ENCODE measurements around the gene KRTAP10-6. TPM values are rescaled to one million over a fixed set of nuclear protein-coding genes. Genes with fewer than 3 reads are reported as not detected.
"Not testable (repeated sequence)": the region's sequence is repeated elsewhere in the genome, so short reads cannot be mapped to it uniquely, and the experiment has no call there.

The KRTAP10-6 gene
- total RNA-seq, 2 experiments from 2014 or later, result not detected

DNA sequence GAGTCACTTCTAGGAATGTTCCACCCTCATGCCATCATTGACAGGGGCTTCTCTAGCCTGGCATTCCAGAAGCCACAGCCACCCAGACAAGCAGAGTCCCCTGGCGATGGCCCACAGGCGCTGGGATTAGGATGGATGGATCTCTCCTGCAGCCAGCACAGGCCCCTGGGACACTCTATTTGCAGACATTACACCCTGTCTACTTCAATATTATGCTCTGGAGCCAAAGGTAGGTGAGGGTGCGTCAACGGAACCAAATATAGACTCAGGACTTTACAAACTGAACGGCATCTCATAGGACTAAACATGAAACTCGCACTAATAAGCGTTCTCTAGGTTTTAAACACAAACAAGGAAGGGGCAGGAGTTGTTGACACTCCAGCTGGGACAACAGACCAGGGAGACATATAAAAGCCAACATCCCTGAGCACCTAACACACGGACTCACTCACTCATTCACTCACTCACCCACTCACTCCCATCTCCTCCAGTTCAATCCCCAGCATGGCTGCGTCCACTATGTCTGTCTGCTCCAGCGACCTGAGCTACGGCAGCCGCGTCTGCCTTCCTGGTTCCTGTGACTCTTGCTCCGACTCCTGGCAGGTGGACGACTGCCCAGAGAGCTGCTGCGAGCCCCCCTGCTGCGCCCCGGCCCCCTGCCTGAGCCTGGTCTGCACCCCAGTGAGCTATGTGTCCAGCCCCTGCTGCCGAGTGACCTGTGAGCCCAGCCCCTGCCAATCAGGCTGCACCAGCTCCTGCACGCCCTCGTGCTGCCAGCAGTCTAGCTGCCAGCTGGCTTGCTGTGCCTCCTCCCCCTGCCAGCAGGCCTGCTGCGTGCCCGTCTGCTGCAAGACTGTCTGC lies 8.0 kb upstream of the KRTAP10-6 start, which contains the start of gene KRTAP10-7:
KRTAP10-7 (plus strand) TSS at position 480 of the 861 bp plus-strand sequence; CDS start at position 505, 25 bp downstream.
- H3K27me3 ChIP-seq (ENCODE audit: control insufficient read depth in 1 of 2, insufficient read depth in 2 of 2, low read length in 2 of 2); CTCF ChIA-PET; intact Hi-C loops (cut with DNase I, micrococcal nuclease); POLR2A ChIA-PET; H3K27ac ChIP-seq (ENCODE audit: low read depth in 1 of 2, low read length in 2 of 2); H3K27me3 Mint-ChIP-seq; H3K36me3 ChIP-seq (ENCODE audit: insufficient read depth, low read length); DNase-seq; H3K4me3 ChIP-seq (ENCODE audit: low read length); H3K4me1 Mint-ChIP-seq (ENCODE audit: low read depth); H3K4me1 ChIP-seq (ENCODE audit: insufficient read depth, low read length); H3K36me3 Mint-ChIP-seq (ENCODE audit: low read depth); H3K4me3 Mint-ChIP-seq; H3K9me3 Mint-ChIP-seq; H3K27ac Mint-ChIP-seq; ATAC-seq (ENCODE audit: poor library complexity): not testable (repeated sequence)
- peaks cover 10 to 14% of the 10 kb centered on the region in 2 experiments for H3K9me3 ChIP-seq (ENCODE audit: control insufficient read depth in 1 of 2, insufficient read depth in 1 of 2, low read length in 2 of 2)

DNA sequence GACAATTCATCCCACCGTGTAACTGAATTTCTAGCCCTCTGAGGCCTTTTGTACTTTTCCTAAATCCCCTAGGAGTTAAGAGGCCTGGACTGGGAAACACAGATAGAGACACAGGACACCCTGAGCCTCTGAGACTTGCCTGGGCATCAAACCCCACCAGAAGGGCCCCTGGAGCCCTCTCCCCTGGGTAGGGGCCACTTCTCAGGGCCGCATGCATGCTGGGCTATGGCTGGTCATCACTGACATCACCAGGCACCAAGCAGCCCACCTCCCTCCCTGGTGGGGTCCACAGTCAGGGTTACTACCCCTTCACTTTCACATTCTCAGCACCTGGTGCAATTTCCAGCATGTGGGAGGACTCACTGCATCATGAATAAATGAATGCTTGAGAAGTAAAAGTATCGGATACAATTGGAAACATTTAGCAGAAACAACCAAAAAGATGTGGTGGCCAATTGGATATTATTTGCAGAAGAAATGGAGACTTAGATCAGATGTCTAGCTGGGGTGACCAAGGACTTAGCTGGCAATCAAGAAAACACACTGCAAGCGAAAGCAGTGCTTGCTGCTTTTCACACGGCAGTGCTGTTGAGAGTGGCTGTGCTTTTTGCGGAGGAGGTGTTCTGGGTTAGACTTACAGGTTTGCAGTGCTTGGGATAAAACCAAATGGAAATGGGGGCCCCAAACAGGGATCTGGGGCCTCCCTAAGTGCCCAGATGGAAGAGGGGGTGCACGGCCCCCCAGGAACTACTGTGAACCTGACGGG lies 7.1 kb upstream of the KRTAP10-6 start:
- CTCF ChIA-PET, result interaction anchor here (0.7 kb wide), 1 partner anchor 58 kb away, joined by 3 read pairs; the partner anchor contains the start of gene KRTAP12-3
- intact Hi-C loops (cut with DNase I, micrococcal nuclease), result no loop called here
- POLR2A ChIA-PET, result no interaction called here
- TF ChIP-seq, protein P1, sequence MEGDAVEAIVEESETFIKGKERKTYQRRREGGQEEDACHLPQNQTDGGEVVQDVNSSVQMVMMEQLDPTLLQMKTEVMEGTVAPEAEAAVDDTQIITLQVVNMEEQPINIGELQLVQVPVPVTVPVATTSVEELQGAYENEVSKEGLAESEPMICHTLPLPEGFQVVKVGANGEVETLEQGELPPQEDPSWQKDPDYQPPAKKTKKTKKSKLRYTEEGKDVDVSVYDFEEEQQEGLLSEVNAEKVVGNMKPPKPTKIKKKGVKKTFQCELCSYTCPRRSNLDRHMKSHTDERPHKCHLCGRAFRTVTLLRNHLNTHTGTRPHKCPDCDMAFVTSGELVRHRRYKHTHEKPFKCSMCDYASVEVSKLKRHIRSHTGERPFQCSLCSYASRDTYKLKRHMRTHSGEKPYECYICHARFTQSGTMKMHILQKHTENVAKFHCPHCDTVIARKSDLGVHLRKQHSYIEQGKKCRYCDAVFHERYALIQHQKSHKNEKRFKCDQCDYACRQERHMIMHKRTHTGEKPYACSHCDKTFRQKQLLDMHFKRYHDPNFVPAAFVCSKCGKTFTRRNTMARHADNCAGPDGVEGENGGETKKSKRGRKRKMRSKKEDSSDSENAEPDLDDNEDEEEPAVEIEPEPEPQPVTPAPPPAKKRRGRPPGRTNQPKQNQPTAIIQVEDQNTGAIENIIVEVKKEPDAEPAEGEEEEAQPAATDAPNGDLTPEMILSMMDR (IDR thresholded peaks at IDR 0.05), result no peak
- no peak for DNase-seq
- Mint-ChIP-seq H3K27ac (no peak overlapping the region), H3K27me3 (no peaks in the 10 kb centered on the region), H3K4me3 (no peak overlapping the region), H3K9me3 (no peaks in the 10 kb centered on the region), H3K4me1 (ENCODE audit: low read depth) (no peaks in the 10 kb centered on the region), H3K36me3 (ENCODE audit: low read depth) (no peaks in the 10 kb centered on the region)
- Histone ChIP-seq H3K9me3 (ENCODE audit: control insufficient read depth in 1 of 2, insufficient read depth in 1 of 2, low read length in 2 of 2) (peaks cover 10 to 14% of the 10 kb centered on the region in 2 experiments), H3K36me3 (ENCODE audit: insufficient read depth, low read length) (no peaks in the 10 kb centered on the region), H3K4me1 (ENCODE audit: insufficient read depth, low read length) (peaks cover 2% of the 10 kb centered on the region), H3K27me3 (ENCODE audit: control insufficient read depth in 1 of 2, insufficient read depth in 2 of 2, low read length in 2 of 2) (no peaks in the 10 kb centered on the region), H3K4me3 (ENCODE audit: low read length) (no peak overlapping the region), H3K27ac (ENCODE audit: low read depth in 1 of 2, low read length in 2 of 2) (no peak overlapping the region)
- no peak for ATAC-seq (ENCODE audit: poor library complexity)

DNA sequence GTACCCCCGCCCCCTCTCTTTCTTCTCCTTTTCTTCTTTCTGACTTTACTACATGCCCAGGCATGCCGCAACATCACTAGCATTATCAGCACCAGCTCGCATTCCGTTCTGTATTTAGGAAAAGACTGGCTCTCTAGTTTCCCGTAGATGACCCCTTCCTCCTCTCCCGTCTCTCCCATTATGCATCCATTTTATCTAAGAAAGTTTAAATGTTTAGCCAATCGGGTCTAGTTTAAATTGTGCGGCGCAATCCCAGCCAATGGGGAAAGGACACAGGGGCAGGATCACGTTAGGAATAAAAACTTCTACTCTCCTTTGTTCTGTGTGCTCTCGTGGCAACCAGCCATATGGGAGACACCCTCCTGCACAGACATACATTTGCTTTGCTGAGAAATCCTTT lies 5.8 kb upstream of the KRTAP10-6 start:
- no peak overlapping the region for H3K4me3 ChIP-seq (ENCODE audit: low read length)
- no peaks in the 10 kb centered on the region for H3K27me3 Mint-ChIP-seq
- ChIA-PET CTCF (no interaction called here), POLR2A (no interaction called here)
- intact Hi-C loops (cut with DNase I, micrococcal nuclease), result no loop called here
- H3K9me3 ChIP-seq (ENCODE audit: control insufficient read depth in 1 of 2, insufficient read depth in 1 of 2, low read length in 2 of 2), result peaks cover 9 to 10% of the 10 kb centered on the region in 2 experiments
- no peak overlapping the region for H3K27ac Mint-ChIP-seq
- no peaks in the 10 kb centered on the region for H3K4me1 Mint-ChIP-seq (ENCODE audit: low read depth)
- H3K36me3 Mint-ChIP-seq (ENCODE audit: low read depth), result no peaks in the 10 kb centered on the region
- no peaks in the 10 kb centered on the region for H3K9me3 Mint-ChIP-seq
- no peak overlapping the region for H3K4me3 Mint-ChIP-seq
- H3K36me3 ChIP-seq (ENCODE audit: insufficient read depth, low read length), result no peaks in the 10 kb centered on the region
- DNase-seq (no peak), ATAC-seq (ENCODE audit: poor library complexity) (no peak)
- TF ChIP-seq, protein P1 (IDR thresholded peaks at IDR 0.05), result no peak
- H3K27me3 ChIP-seq (ENCODE audit: control insufficient read depth in 1 of 2, insufficient read depth in 2 of 2, low read length in 2 of 2), result no peaks in the 10 kb centered on the region
- H3K4me1 ChIP-seq (ENCODE audit: insufficient read depth, low read length), result peaks cover 2% of the 10 kb centered on the region
- H3K27ac ChIP-seq (ENCODE audit: low read depth in 1 of 2, low read length in 2 of 2), result no peak overlapping the region

Data from CD4-positive, alpha-beta T cell (primary cell).